ENCODE results near the gene ENOX2. TPM values are rescaled to one million over a fixed set of nuclear protein-coding genes. Genes with fewer than 3 reads are reported as not detected.

ENOX2 gene
- total RNA-seq, 4 donors from 2014 or later: 1.5 to 10.4 (median 4.6) TPM

DNA sequence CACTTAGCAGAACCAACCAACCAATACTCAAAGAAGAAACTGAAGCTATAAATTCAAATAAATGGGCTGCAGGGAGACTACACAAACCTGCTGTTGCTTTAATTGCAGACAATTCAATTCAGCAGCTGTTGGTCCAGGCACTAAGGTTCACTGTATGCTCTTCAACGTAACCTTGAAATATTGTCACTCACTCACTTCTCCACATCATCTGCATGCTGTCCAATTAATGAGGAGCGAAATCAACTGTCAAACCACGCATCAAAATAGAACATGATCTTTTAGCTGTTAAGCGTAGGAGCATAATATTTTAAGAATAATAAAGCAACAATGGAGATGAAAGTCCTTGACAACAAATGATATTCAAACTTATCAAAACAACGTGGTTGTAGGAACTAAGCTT lies 17.0 kb downstream of the ENOX2 start:
- in situ Hi-C loops (cut with MboI; ENCODE audit: low pct_ligation_motif_present in 1 of 4, low pct_unique_long_range_greater_than_20kb in 1 of 4, low sequenced_read_pairs in 3 of 4): no loop called here

GRCh38 chrX:130885508-130885907 lies 17.5 kb downstream of the ENOX2 start:
- no peak for DNase-seq
- H3K27ac ChIP-seq: no peak overlapping the region
- intact Hi-C loops (cut with DNase I; ENCODE audit: low total_unique reads) (no loop called here), in situ Hi-C loops (cut with MboI; ENCODE audit: low pct_ligation_motif_present in 1 of 4, low pct_unique_long_range_greater_than_20kb in 1 of 4, low sequenced_read_pairs in 3 of 4) (no loop called here)
- TF ChIP-seq POLR2AphosphoS5 (IDR thresholded peaks at IDR 0.05) (no peak), POLR2A (IDR thresholded peaks at IDR 0.05) (no peak), EP300 (IDR thresholded peaks at IDR 0.05; ENCODE audit: low read depth) (no peak)
- TF ChIP-seq, protein P1, sequence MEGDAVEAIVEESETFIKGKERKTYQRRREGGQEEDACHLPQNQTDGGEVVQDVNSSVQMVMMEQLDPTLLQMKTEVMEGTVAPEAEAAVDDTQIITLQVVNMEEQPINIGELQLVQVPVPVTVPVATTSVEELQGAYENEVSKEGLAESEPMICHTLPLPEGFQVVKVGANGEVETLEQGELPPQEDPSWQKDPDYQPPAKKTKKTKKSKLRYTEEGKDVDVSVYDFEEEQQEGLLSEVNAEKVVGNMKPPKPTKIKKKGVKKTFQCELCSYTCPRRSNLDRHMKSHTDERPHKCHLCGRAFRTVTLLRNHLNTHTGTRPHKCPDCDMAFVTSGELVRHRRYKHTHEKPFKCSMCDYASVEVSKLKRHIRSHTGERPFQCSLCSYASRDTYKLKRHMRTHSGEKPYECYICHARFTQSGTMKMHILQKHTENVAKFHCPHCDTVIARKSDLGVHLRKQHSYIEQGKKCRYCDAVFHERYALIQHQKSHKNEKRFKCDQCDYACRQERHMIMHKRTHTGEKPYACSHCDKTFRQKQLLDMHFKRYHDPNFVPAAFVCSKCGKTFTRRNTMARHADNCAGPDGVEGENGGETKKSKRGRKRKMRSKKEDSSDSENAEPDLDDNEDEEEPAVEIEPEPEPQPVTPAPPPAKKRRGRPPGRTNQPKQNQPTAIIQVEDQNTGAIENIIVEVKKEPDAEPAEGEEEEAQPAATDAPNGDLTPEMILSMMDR (IDR thresholded peaks at IDR 0.05): no peak
- H3K4me3 ChIP-seq: no peak overlapping the region
- no peaks in the 10 kb centered on the region for H3K27me3 ChIP-seq
- H3K4me1 ChIP-seq: no peaks in the 10 kb centered on the region
- H3K36me3 ChIP-seq: no peaks in the 10 kb centered on the region
- WGBS, 2 donors (ENCODE audit: low coverage in 1 of 2): 43 to 44% methylated on average over 1 to 2 of the region's 2 CpGs
- no peaks in the 10 kb centered on the region for H3K9me3 ChIP-seq

More for the DNA sequence above, 17.0 kb downstream of the ENOX2 start:
- intact Hi-C loops (cut with DNase I; ENCODE audit: low total_unique reads): no loop called here
- no peak overlapping the region for H3K27ac ChIP-seq
- 52 to 54% methylated on average over 5 of the region's 5 CpGs for WGBS, 2 donors (ENCODE audit: low coverage in 1 of 2)
- H3K4me3 ChIP-seq: no peak overlapping the region
- no peaks in the 10 kb centered on the region for H3K4me1 ChIP-seq
- H3K27me3 ChIP-seq: no peaks in the 10 kb centered on the region
- DNase-seq: no peak
- TF ChIP-seq POLR2A (IDR thresholded peaks at IDR 0.05) (no peak), EP300 (IDR thresholded peaks at IDR 0.05; ENCODE audit: low read depth) (no peak), POLR2AphosphoS5 (IDR thresholded peaks at IDR 0.05) (no peak)
- TF ChIP-seq, protein P1 (IDR thresholded peaks at IDR 0.05): no peak
- no peaks in the 10 kb centered on the region for H3K36me3 ChIP-seq
- no peaks in the 10 kb centered on the region for H3K9me3 ChIP-seq

GRCh38 chrX:130884627-130885026 lies 18.4 kb downstream of the ENOX2 start:
- in situ Hi-C loops (cut with MboI; ENCODE audit: low pct_ligation_motif_present in 1 of 4, low pct_unique_long_range_greater_than_20kb in 1 of 4, low sequenced_read_pairs in 3 of 4): no loop called here
- H3K4me3 ChIP-seq: no peak overlapping the region
- intact Hi-C loops (cut with DNase I; ENCODE audit: low total_unique reads): no loop called here
- DNase-seq: no peak
- H3K27ac ChIP-seq: no peak overlapping the region
- no peak for TF ChIP-seq EP300 (IDR thresholded peaks at IDR 0.05; ENCODE audit: low read depth)
- no peak for TF ChIP-seq POLR2A (IDR thresholded peaks at IDR 0.05)
- TF ChIP-seq POLR2AphosphoS5 (IDR thresholded peaks at IDR 0.05): no peak
- TF ChIP-seq, protein P1 (IDR thresholded peaks at IDR 0.05): no peak
- H3K4me1 ChIP-seq: no peaks in the 10 kb centered on the region
- no peaks in the 10 kb centered on the region for H3K36me3 ChIP-seq
- no peaks in the 10 kb centered on the region for H3K27me3 ChIP-seq
- no peaks in the 10 kb centered on the region for H3K9me3 ChIP-seq

GRCh38 chrX:130879869-130880268 lies 23.1 kb downstream of the ENOX2 start:
- no peak for DNase-seq
- Histone ChIP-seq H3K4me3 (no peak overlapping the region), H3K9me3 (no peaks in the 10 kb centered on the region), H3K27me3 (no peaks in the 10 kb centered on the region), H3K4me1 (peaks cover 0 to 20% (median 0%) of the 10 kb centered on the region in 4 donors), H3K36me3 (no peaks in the 10 kb centered on the region), H3K27ac (no peak overlapping the region)
- in situ Hi-C loops (cut with MboI; ENCODE audit: low pct_ligation_motif_present in 1 of 4, low pct_unique_long_range_greater_than_20kb in 1 of 4, low sequenced_read_pairs in 3 of 4) (no loop called here), intact Hi-C loops (cut with DNase I; ENCODE audit: low total_unique reads) (no loop called here)
- 73 to 100% methylated on average over 1 to 2 of the region's 2 CpGs for WGBS, 2 donors (ENCODE audit: low coverage in 1 of 2)
- TF ChIP-seq, protein P1 (IDR thresholded peaks at IDR 0.05): no peak
- TF ChIP-seq EP300 (IDR thresholded peaks at IDR 0.05; ENCODE audit: low read depth): no peak
- no peak for TF ChIP-seq POLR2A (IDR thresholded peaks at IDR 0.05)
- no peak for TF ChIP-seq POLR2AphosphoS5 (IDR thresholded peaks at IDR 0.05)
